Ovary (tissue), 3 donors: Measurements from ENCODE around the gene OPN5.

Source experiments
- EP300 ChIP-seq: sonication (generic); formaldehyde crosslinking; IDR thresholded peaks from one replicate; pipeline ENCODE4 v1.6.1; 2017; ENCODE audit warnings: antibody characterized with exemption
- POLR2A ChIP-seq: fragments of 450-650 bp; IDR thresholded peaks from one replicate; pipeline ENCODE4 v1.6.1; 2017; ENCODE audit warnings: antibody characterized with exemption, mild to moderate bottlenecking, moderate library complexity
- TF ChIP-seq, protein P1 (sequence below), 3 donors: fragments of 450-650 bp in 2 of 3; fragments of 200-600 bp in 1 of 3; IDR thresholded peaks; one replicate each; pipeline versions ENCODE4 v1.5.1 to v1.8.0; 2016 to 2022; ENCODE audit warnings: antibody characterized with exemption in 3 of 3, mild to moderate bottlenecking in 1 of 3
- donor health status: DM: no; HTN: no; CAD: no.

DNA sequence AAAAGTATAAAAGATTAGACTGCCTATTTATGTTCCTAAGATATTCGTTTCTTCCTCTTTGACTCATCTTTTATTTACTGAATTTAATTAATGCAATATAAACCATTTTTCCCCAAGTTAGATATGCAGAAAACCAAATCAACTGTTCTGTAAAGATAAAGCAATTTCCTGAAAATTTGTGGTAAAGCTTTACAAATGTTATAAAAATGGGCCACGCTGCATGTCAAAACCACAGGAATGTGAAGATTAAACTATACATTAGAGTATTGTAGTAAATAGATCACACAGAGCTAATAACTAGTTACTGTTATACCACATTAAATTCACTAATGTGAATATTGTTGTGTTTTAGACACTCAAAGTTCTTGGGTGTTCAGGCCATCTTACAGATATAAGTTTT lies 83.4 kb downstream of the OPN5 start:
- TF ChIP-seq, protein P1, sequence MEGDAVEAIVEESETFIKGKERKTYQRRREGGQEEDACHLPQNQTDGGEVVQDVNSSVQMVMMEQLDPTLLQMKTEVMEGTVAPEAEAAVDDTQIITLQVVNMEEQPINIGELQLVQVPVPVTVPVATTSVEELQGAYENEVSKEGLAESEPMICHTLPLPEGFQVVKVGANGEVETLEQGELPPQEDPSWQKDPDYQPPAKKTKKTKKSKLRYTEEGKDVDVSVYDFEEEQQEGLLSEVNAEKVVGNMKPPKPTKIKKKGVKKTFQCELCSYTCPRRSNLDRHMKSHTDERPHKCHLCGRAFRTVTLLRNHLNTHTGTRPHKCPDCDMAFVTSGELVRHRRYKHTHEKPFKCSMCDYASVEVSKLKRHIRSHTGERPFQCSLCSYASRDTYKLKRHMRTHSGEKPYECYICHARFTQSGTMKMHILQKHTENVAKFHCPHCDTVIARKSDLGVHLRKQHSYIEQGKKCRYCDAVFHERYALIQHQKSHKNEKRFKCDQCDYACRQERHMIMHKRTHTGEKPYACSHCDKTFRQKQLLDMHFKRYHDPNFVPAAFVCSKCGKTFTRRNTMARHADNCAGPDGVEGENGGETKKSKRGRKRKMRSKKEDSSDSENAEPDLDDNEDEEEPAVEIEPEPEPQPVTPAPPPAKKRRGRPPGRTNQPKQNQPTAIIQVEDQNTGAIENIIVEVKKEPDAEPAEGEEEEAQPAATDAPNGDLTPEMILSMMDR (IDR thresholded peaks at IDR 0.05), result no peak
- TF ChIP-seq POLR2A (no peak), EP300 (no peak)
